Activated CD4-positive, alpha-beta T cell treated with anti-CD3 and anti-CD28 coated beads, Interleukin-2, amount 50 U/mL, for 24 hours (primary cell): Measurements from ENCODE around the gene DIP2A.

Experiments used
- DNase-seq, 2 donors: peaks; one replicate each; pipeline ENCODE4 v3.0.0-alpha.2; 2020; ENCODE audit warnings: low read depth in 1 of 2, low spot score in 1 of 2

DIP2A gene, protein sequence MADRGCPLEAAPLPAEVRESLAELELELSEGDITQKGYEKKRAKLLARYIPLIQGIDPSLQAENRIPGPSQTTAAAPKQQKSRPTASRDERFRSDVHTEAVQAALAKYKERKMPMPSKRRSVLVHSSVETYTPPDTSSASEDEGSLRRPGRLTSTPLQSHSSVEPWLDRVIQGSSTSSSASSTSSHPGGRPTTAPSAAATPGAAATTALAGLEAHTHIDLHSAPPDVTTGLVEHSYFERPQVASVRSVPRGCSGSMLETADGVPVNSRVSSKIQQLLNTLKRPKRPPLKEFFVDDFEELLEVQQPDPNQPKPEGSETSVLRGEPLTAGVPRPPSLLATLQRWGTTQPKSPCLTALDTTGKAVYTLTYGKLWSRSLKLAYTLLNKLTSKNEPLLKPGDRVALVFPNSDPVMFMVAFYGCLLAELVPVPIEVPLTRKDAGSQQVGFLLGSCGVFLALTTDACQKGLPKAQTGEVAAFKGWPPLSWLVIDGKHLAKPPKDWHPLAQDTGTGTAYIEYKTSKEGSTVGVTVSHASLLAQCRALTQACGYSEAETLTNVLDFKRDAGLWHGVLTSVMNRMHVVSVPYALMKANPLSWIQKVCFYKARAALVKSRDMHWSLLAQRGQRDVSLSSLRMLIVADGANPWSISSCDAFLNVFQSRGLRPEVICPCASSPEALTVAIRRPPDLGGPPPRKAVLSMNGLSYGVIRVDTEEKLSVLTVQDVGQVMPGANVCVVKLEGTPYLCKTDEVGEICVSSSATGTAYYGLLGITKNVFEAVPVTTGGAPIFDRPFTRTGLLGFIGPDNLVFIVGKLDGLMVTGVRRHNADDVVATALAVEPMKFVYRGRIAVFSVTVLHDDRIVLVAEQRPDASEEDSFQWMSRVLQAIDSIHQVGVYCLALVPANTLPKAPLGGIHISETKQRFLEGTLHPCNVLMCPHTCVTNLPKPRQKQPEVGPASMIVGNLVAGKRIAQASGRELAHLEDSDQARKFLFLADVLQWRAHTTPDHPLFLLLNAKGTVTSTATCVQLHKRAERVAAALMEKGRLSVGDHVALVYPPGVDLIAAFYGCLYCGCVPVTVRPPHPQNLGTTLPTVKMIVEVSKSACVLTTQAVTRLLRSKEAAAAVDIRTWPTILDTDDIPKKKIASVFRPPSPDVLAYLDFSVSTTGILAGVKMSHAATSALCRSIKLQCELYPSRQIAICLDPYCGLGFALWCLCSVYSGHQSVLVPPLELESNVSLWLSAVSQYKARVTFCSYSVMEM (N-terminal part only)

DNA sequence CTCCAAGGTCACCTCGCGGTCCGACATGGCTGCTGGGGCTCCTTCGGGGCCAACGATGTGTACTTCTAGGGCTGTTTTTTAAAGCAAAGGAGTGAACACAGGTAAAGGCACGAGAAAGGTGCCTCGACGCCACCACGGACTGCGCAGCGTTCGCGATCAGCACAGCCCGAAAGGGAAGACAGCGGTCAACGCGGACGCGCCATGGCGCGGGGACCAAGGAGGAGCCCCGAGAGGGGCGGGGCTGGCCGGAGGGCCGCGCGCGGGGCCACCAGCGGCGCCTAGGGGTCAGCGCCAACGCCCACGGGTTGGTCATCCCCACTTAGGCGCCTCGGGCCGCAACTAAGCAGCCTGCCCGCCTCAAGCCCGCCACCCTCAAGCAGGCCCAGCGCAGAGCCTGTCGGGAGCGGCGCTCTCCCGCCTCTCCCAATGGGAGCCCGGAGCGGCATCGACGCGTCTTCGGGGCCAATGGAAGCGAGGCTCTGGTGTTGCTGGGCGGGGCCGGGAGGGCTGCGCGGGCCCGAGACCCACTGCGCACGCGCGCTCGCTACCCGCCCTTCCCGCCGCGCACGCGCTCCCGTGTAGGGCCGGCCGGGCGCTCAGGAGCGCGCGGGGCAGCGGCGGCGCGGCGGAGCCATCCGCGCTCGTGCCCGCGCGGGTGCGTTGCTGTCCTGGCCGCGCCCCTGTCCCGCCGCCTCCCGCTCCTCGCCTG lies at the start of gene DIP2A:
Gene DIP2A, plus strand, starts transcription at position 577 of the 709 bp plus-strand sequence. CDS start 241 bp downstream, outside the sequence.
- DNase-seq = peak; percentile 79 to 88

DNA sequence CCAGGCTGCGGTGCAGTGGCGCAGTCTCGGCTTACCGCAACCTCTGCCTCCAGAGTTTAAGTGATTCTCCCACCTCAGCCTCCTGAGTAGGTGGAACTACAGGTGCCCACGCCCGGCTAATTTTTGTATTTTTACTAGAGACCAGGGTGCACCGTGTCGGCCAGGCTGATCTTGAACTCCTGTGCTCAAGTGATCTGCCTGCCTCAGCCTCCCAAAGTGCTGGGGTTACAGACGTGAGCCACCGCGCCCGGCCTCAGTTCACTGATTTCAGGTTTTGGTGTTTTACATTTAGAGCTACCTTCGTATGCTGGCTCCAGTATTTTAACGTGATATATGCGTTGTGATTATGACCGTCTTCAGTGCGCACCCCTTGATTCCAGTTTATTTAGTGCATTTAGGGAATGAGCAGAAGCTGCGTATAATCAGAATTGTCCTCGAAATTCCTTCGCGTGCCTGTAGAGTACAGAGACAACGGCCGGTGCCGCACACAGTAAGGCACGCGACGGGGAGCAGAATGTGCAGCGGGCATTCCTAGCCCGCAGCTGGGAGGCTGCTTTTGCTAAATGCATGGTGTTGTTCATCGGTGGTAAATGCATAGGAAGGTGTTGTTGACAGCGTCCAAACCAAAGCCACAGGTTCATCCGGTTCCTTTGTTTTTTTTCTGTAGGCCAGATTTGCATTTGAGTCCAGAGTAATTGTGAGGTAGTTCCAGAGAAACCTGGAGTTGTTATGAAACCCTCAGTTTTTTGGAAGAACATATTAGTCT lies 48.9 kb upstream of the DIP2A start:
- no peak for DNase-seq

- no peak for DNase-seq
Observed at GRCh38 chr21:46410516-46410915, 48.2 kb upstream of the DIP2A start.

DNA sequence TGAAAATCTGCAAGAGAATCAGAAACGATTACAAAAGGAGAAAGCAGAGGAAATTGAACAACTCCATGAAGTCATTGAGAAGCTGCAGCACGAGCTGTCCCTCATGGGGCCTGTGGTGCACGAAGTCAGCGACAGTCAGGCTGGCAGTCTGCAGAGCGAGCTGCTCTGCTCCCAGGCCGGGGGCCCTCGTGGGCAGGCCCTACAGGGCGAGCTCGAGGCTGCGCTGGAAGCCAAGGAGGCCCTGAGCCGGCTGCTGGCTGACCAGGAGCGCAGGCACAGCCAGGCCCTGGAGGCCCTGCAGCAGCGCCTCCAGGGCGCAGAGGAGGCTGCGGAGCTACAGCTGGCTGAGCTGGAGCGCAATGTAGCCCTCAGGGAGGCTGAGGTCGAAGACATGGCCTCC lies 47.5 kb upstream of the DIP2A start:
- DNase-seq = no peak

DNA sequence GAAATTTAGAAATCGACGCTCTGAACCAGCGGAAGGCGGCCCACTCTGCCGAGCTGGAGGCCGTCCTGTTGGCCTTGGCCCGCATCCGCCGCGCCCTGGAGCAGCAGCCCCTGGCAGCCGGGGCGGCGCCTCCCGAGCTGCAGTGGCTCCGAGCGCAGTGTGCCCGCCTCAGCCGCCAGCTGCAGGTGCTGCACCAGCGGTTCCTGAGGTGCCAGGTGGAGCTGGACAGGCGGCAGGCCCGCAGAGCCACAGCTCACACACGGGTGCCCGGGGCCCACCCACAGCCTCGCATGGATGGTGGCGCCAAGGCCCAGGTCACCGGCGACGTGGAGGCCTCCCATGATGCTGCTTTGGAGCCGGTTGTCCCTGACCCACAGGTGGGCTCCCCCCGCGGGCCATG lies 47.0 kb upstream of the DIP2A start:
- no peak for DNase-seq

GRCh38 chr21:46412521-46413364 lies 45.9 kb upstream of the DIP2A start:
- no peak for DNase-seq

DNA sequence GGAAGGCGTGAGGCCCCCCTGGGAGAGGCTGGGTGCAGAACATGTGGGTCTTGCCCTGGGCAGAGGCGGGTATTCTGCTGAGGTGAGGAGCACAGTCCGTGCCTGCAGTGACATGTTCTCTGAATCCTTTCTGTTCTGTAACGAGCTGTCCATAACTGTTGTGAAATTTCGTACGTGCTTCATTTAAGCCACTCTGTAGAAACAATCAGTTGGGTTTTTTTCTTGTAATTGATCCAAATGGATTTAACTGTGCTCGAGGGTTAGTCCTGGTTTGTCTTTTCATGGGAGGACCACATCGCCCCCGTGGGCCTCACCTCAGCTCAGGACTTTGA lies 45.4 kb upstream of the DIP2A start:
- no peak for DNase-seq

- no peak for DNase-seq
Observed at GRCh38 chr21:46414965-46415275, 43.8 kb upstream of the DIP2A start.

DNA sequence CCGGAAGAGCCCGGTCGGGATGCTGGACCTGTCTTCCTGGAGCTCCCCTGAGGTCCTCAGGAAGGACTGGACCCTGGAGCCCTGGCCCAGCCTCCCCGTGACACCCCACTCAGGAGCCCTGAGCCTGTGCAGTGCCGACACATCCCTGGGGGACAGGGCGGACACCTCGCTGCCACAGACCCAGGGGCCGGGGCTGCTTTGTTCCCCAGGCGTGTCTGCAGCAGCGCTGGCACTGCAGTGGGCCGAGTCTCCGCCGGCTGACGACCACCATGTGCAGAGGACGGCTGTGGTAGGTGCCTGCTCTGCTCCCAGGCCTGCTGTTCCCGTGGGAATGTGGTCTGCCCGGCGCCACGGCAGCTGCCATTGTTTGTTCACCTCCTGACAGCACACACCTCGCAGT lies 42.1 kb upstream of the DIP2A start:
- no peak for DNase-seq

GRCh38 chr21:46418265-46418946 lies 40.3 kb upstream of the DIP2A start:
- DNase-seq = no peak

- no peak for DNase-seq
Observed at GRCh38 chr21:46420241-46421190, 38.2 kb upstream of the DIP2A start.

GRCh38 chr21:46421191-46421750 lies 37.4 kb upstream of the DIP2A start:
- DNase-seq = no peak

DNA sequence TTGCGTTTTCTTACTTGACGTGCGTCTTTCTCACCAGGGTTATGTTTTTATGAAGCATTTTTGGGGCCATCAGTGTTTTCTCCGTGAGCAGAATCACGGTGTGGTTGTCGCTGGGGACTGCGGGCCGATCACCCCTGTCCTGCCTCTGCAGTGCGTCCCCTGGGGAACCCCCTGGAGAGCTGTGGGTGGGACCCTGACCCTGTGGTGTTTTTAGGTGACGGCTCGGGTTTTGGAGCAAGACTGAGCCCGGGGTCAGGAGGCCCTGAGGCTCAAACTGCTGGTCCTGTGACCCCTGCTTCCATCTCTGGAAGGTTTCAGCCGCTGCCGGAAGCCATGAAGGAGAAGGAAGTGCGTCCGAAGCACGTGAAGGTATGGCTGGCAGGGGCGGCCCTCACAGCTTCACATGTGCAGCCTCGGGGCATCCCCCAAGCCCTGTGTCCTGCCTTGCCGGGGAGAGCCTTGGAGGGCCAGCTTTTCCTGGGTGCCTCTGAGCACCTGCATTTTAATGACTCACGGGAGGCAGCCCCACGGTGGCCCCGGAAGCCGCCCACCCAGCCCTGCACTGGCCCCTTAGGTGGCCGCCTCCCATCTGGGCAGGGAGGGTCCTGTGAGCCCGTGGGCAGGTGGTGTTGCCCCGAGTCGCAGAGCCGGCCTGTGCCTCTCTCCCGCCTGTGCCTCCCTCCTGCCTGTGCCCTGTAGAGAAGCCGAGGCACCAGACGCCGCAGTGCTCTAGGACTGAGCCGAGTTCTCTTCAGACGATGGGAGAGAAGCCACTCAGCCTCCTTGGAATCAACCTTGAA lies 36.7 kb upstream of the DIP2A start:
- no peak for DNase-seq

- no peak for DNase-seq
Observed at GRCh38 chr21:46422636-46423241, 36.0 kb upstream of the DIP2A start.

- no peak for DNase-seq
Observed at GRCh38 chr21:46423546-46424038, 35.1 kb upstream of the DIP2A start.

DNA sequence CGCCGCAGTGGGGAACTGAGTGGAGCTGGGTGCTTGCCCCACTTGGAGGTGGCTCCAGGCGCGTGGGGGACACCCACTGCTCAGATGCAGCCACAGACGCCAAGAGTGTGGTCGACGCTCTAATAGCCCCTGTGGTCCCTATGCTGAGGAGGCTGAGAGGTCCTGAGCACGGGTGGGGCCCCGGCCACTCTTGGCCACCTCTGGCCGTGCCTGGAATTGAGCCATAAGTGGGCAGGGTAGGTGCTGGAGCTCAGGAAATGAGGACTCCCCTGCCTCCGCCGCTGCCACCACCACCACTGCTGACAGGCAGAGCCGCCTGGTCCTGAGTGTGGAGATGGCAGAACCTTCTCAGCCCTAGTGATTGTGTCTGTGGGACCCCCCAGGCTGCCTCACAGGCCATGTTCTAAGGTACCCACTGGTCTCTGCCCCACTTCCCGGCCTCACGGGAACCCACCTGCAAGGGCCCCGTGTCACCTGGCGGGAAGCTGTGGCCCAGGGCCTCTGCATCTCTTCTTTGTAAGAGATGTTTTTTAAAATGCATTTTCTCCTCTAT lies 34.6 kb upstream of the DIP2A start:
- DNase-seq = no peak
